SKM-1 (cell line): ENCODE measurements around the gene SLC25A53.

ENCODE experiments used
- DNase-seq: peaks from one replicate; lab custom pipeline; 2025; ENCODE audit not compliant: unreplicated experiment; lab: John Stamatoyannopoulos, UW

The SLC25A53 gene

GRCh38 chrX:104156630-104157529, at the start of gene SLC25A53:
SLC25A53 (minus strand) TSS chrX:104157009; CDS start chrX:104105257, 51,752 bp downstream.
- DNase-seq, result peak; percentile 71

- no peak for DNase-seq
These were observed 48.7 kb upstream of the SLC25A53 start for GRCh38 chrX:104205548-104205947.

- DNase-seq, result no peak
These were observed 38.8 kb upstream of the SLC25A53 start for GRCh38 chrX:104195489-104196084.

- no peak for DNase-seq
These were observed 38.2 kb upstream of the SLC25A53 start for GRCh38 chrX:104195013-104195412.

- no peak for DNase-seq
These were observed 36.7 kb upstream of the SLC25A53 start for GRCh38 chrX:104193485-104193884.

- DNase-seq, result no peak
These were observed 33.0 kb upstream of the SLC25A53 start for GRCh38 chrX:104189837-104190236.

GRCh38 chrX:104187931-104188330, 31.1 kb upstream of the SLC25A53 start:
- no peak for DNase-seq

GRCh38 chrX:104183685-104184084, 26.9 kb upstream of the SLC25A53 start:
- DNase-seq, result no peak

GRCh38 chrX:104173841-104174240, 17.0 kb upstream of the SLC25A53 start:
- no peak for DNase-seq

- no peak for DNase-seq
These were observed 16.0 kb upstream of the SLC25A53 start for GRCh38 chrX:104172788-104173187.

GRCh38 chrX:104172121-104172520, 15.3 kb upstream of the SLC25A53 start:
- no peak for DNase-seq

- no peak for DNase-seq
These were observed 11.3 kb upstream of the SLC25A53 start for GRCh38 chrX:104168127-104168526.

- DNase-seq, result no peak
These were observed 10.1 kb upstream of the SLC25A53 start for GRCh38 chrX:104166735-104167436.

GRCh38 chrX:104165894-104166734, 9.3 kb upstream of the SLC25A53 start, which contains the start of gene FAM199X:
FAM199X (plus strand) TSS chrX:104166453; CDS start chrX:104166786, 333 bp downstream.
- DNase-seq, result peak; percentile 59

GRCh38 chrX:104151037-104151436, 5.8 kb downstream of the SLC25A53 start:
- no peak for DNase-seq

GRCh38 chrX:104141087-104141760, 15.6 kb downstream of the SLC25A53 start:
- DNase-seq, result no peak

GRCh38 chrX:104137496-104137895, 19.3 kb downstream of the SLC25A53 start:
- DNase-seq, result no peak

GRCh38 chrX:104136241-104137019, 20.4 kb downstream of the SLC25A53 start:
- DNase-seq, result peak; percentile 6

GRCh38 chrX:104135677-104136076, 21.1 kb downstream of the SLC25A53 start:
- no peak for DNase-seq
